ENCODE results near the gene GNAS-AS1.

GRCh38 chr20:58896820-58897219 lies 46.1 kb upstream of the GNAS-AS1 start:
- TF ChIP-seq ZNF274 (IDR thresholded peaks at IDR 0.05; ENCODE audit: low read depth, low read length) (no peak), YY1 (IDR thresholded peaks at IDR 0.05; ENCODE audit: insufficient read depth, insufficient read length) (no peak)

All from NT2/D1 (cell line).